Hematopoietic multipotent progenitor cell treated with erythropoietin and hydrocortisone succinate and interleukin-3 and kit ligand, for 15 days (in vitro differentiated cells): Measurements from ENCODE around the gene MUSK.
"Not testable (repeated sequence)": the region's sequence is repeated elsewhere in the genome, so short reads cannot be mapped to it uniquely, and the experiment has no call there.

Experiments used
- DNase-seq: peaks from one replicate; pipeline ENCODE4 v3.0.0-alpha.2; 2015; ENCODE audit warnings: low spot score

Gene MUSK

DNA sequence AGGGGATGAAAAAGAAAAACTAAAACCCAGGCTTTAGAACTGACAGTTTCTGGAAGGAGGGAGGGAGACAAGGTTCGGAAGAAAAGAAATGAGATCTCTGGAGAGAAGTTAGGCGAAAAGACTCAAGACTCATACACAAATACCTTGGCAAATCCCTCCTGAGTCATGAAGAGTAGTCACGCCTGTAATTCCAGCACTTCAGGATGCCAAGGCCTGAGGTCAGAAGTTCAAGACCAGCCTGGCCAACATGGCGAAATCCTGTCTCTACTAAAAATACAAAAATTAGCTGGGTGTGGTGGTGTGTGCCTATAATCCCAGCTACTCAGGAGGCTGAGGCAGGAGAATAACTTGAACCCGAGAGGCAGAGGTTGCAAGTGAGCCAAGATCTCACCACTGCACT lies 27.3 kb downstream of the MUSK start:
- not testable (repeated sequence) for DNase-seq

DNA sequence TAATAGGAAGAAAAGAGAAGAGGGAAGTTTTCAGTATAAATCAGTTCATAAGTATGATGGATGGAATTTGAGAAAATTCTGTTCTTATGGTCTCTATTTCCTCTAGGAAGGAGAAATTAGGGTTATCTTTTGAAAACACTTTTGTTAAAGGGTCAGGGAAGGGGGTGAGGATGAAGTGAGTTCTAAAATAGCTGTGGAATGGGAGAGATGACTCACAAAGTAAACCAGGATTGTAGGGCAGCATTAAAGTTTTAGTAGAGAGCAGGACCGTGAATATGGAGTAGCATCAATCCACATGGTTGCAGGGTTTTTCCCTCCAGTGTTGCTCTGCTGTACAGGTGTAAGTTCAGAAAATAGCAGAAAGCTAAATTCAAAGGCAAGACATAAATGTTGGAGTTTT lies 32.4 kb downstream of the MUSK start:
- DNase-seq, result no peak

DNA sequence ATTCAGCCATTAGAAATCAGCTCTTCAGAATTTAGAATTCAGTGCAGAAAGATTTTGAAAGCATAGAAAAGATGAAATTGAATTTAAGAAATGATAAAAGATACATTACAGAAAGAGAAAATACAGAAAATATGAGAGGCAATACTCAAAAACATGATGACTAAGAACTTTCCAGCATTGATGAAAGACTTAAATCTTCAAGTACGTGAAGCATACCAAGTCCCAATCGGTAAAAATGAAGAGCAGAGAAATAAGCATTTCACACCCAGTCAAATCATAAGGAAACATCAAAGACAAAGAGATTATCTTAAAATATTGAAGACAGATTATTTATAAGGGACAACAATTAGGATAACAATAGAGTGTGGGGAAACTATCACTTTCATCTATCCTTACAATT lies 35.1 kb downstream of the MUSK start:
- DNase-seq, result no peak

DNA sequence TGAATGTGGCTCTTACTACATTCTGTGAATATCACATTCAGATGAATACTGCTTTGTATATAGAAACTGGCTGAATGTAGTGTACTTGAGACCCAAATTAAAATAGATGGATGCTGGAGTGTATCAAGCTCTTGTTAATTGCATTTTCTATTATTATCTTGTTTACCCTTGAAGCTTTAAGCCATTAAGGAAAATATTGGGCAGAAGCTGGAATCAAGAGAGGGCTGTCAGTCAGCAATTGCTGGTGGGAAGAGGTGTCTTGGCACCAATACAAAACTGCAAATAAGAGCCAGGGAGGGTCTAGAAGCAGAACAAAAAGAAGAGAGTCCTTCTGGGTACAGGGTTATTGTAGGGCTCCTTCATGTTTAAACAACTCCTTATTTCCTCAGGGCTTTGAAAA lies 38.8 kb downstream of the MUSK start:
- no peak for DNase-seq

DNA sequence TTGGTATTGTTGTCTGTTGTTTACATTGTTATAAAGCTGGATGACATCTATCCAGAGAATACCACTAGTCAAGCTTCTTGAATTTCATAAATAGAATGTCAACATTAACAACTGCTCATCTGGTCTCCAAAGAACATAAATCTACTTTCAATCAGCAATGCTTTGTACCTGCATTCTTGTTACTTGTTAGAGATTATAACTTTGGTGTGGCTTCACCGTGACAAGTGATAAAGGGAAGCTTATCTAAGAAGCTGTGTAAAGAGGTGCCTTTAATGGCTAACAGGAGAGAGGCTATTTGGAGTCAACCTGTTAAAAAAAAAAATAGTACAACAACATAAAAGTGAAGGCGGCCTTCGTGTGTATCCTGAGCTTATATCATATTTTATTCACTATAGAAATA lies 41.8 kb downstream of the MUSK start:
- DNase-seq, result no peak

DNA sequence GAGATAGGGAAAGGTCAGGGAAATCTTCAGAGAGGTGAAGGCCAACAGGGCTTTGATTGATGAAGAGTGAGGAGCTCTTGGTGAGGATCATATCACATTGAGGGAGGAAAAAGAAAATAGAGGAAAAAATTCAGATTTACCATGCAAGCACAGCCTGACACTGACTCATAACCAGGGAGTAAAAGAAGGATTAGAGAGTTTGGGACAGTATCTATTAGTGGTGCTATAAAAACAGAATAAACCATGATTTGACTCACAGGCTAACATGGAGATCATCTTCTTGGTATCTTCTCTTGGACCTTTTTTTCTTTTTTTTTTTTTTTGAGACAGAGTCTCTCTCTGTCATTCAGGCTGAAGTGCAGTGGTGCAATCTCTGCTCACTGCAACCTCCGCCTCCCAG lies 44.4 kb downstream of the MUSK start:
- DNase-seq, result no peak

DNA sequence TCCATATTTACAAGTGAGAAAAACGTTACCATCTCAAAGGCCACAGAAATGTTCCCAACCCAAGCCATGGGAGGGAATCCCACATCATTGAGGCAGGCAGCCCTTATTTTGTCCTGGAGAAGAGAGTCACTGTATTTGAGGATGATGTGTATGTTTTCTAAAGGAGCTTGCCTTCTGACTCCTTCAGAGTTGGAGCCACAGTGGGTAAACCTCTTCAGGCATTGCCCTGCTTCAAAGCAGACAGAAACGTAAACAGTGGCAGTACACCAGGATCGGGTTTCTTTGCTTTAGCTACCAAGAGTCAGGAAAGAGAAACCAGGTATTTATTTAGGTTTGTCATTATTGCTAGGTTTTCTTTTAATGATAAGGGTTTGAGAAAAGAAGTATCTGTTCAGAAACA lies 45.7 kb downstream of the MUSK start:
- no peak for DNase-seq

DNA sequence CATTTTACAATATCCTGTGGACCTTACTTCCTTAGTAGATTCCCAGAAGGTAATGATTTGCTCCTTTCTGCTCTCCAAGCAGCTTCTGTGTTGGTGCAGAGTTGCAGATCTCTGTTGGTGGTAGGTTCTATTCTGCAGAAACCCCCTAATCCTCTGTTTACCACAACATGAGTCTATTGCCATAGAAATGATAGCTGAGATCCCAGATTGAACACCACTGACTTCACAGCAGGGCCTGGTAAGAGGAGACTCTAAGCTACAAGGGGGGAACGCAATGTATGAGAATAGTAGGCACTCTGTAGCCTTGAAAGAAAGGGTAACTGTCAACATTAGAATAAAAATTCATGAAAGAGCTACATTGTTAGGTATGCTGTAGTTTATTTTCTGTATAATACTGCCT lies 59.5 kb downstream of the MUSK start:
- no peak for DNase-seq

DNA sequence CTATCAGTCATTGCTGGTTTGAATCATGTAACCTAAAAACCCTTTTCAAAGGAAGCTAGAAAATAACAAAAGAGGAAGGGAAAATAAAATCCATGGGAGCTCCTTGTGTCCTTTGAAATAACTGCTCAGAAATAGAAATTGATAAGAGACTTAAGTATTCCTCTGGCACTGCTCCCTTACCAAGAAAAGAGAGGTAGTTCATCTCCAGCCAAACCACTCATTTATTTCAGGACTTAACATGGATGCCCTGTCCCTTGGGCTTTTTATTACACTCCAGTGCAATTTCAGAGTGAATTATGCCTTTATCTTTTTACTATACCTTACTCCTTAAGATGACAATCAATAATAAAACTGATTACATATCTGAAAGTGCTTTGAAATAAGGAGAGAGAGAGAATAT lies 61.0 kb downstream of the MUSK start:
- DNase-seq, result no peak

DNA sequence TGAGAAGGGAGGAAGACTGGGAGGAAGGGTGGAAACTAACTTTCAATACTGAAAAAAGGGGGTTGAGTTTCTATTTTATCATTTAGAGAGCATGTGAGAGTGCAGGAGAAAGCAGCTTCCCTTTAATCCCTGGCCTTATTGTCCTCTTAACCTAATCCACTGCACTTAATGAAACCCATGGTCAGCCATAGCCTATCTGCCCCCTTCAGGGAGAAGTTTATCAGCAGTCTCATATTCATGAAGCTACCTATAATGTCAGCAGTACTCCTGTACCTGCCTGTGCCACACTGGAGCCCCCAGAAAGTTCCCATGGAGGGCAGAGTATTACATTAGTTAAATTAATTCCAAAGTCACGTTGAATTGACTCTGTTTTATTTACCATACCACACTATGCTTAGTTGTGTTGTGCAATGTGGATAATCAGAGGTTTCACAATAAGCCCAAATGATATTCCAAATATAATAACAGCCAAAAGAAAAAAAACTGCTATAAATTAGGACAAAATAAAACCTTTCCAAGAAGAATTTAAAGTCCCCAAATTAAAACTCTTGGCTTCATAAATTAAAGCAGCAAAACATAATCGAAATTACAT lies 62.9 kb downstream of the MUSK start:
- DNase-seq, result no peak

DNA sequence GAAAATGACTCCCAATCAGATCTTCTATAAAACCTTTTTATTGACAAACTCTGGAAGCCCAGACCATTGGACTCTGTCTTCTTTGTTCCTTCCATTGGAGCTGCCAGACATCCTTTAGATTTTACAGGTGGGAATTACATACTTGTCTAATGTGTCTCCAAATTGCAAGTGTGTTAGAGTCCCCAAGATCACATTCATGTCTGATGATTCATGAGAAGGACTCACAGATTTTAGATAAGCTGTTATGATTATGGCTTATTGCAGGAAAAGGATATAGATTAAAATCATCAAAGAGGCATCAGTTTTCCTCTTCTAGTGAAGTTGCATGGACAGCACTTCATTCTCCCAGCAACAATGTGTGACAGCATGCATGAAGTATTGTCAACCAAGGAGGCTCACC lies 70.4 kb downstream of the MUSK start:
- DNase-seq, result no peak

DNA sequence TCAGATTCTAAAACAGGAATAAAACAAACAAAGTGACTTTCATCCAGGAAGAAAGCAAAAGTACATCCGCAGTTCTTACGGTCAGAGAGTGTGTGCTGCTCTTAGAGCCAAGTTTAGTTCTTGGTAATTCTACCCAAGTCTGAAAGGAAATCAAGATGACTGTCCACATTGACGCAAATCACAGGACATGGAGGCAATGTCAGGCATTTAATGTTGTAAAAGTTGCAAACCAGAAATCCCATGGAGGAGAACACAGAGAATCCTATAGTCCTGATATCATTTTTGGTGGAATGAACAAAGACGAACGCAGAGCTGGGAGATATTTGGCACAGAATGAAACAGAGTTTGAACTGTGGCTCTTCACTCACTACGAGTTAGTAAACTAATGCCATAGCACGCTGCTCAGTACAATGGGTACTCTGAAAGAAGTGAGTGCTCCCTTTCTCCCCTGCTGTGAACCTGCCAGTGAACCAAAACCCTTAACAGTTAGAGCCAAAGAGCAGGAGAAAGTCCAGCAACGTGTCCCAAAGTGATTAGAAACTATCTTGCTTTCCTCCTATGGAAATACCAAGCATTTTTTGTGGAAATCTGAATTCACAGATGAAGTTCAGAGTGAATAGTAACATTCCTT lies 74.3 kb downstream of the MUSK start:
- DNase-seq, result no peak

DNA sequence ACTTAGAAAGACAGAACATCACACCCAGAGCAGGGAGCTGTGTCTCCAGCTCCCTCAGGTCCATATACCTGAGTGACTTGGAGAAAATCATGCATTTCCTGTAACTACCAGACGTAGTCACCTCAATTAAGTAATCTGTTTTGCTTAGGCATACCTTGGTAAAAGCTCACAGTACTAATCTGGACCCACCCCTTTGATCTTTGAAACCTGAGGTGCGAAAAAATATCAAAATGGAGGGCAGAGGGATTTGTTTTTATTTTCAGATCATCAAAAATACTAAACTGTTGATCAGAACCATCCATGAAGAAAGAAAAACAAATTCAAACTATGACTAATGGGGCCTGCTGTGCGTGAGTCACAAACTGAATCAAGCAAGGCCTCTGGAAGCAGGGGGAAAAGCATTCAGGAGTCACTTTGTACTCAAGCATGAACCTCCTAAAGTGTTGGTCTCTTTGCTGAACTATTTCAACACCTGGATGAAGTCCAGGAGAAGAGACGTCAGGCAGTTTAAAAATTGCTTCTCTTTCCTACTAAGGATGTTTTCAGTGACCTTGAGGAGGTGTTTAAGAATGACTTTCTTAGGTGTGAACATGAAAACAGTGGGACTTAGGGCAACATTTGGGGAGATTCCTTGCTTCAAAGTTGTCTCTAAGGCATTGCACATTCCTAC lies 76.3 kb downstream of the MUSK start:
- DNase-seq, result no peak

DNA sequence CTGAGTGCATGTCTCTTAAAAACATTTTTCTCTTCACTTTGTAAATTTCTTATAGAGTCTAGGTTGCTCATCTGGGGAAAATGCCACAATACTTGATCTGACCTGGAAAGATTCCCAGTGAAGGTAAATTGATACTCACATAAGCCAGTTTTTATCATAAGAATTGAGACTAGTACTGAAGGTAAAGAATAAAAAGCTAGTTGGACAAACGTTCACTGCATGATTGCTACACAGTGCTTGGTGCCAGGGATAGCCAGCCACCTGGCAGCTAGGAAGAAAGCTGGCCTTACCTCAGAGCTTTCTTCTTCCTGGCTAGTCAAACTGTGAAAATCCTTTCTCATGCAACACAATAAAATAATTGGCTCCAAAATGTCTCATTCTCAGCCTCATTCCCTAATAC lies 77.1 kb downstream of the MUSK start:
- no peak for DNase-seq

DNA sequence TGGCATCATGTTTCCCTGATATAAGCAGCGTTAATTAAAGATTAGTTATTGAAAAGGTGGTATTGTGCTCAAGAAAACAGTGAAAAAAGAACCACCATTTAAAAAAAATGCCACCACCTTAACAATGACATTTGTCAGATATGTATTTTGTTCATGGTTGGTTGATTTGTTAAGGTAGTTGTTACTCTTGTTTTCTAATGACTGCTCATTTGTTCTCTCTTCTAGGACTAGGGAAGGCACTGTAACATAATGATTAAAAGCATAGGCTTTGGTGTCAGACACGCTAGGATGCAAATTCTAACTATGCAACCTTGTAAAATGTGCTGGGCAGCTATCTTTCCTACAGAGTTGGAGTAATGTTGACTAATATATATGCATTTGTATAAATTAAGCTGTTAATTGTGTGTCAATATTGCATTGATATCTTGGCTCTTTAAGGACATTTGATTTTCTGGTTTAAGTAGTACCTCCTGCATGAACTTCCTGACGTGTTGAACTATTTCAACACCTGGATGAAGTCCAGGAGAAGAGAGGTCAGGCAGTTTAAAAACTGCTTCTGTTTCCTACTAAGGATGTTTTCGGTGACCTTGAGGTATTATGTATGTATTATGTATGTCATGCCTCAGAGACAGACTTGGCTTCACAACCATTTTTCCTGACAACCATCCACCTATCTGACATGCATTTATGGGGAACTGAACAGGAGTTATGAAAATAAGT lies 77.8 kb downstream of the MUSK start:
- no peak for DNase-seq

DNA sequence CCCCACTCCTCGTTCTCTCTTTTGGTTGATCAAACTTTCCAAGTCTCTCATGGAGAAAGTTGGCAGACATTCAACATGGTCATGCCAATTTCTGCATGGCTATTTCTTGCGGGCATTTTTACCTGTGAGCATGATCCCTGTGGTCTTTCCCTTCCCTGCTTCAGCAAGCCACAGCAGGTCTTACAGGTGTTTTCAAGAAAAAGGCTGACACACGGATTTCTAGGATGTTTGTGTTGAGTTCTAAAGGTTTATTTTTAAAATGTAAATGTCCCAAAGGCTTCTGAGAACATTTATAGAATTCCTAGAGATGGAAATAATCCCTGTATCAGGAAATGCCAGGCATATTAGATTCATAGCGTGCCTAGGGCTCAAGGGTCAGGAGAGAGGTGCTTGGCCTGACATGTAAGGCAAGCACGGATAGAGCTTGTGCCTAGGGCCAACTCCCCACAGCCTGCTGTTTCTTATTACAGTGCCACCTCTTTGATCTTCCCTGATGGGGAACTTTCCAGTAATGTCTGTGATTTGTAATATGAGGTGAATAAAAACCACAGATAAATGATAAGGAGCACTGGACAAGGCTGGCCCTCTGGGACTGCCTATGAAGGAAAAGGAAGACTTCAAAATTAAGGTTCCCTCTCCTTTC lies 79.8 kb downstream of the MUSK start:
- no peak for DNase-seq

DNA sequence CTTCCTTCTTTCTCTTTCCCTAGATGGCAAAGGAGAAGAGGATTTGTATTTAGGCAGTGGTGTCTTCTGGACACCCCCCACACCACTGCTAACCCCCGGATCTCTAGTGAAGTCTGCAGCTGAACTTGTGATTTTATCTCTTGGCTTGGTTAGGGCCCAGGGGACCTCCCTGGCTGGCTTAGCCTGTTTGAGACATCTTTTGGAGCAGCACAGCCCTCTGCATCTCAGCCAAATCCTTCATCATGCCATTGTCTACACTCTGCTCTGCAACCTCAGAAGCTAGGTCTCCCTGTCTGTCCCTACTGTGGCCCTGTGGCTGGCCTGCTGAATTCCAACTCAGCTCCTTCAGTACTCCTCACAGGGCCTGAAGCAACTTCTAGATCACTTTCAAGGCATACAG lies 81.7 kb downstream of the MUSK start:
- DNase-seq, result no peak

DNA sequence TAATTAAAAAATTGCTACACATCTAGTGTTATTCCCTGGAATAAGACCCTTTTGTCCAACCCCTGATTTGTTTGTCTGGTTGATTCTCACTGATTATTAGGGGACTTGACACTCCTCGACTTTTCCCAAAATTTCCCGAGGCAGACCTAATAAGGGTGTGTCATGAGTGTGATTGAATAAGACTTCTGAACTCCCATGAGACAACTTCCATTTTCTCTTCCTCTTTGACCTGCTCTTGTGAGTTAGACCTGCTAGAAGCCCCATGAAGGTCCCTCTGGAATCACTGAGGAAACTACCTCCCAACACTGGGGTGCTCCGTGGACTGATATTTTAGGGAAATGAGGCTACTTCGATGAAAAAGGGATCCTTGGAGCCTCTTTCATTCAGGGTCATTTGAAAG lies 83.4 kb downstream of the MUSK start:
- DNase-seq, result no peak

DNA sequence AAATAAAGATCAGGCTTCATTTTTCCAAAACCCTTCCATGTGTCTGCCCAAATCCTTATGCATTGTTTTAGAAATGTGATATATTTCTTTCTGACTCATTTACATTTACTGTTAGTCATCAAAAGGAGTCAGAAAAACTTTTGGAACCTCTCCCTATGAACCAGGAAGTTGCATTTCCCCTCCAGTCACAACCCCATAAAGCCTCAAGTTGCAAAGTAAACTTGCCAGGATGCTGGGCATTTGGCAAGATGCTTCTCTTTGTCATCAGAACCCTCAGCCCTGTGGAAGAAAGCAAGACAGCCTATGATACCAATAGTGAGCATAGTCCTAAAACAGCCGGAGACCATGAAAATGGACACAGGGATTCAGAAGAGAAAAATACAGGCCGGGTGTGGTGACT lies 84.2 kb downstream of the MUSK start:
- DNase-seq, result no peak

DNA sequence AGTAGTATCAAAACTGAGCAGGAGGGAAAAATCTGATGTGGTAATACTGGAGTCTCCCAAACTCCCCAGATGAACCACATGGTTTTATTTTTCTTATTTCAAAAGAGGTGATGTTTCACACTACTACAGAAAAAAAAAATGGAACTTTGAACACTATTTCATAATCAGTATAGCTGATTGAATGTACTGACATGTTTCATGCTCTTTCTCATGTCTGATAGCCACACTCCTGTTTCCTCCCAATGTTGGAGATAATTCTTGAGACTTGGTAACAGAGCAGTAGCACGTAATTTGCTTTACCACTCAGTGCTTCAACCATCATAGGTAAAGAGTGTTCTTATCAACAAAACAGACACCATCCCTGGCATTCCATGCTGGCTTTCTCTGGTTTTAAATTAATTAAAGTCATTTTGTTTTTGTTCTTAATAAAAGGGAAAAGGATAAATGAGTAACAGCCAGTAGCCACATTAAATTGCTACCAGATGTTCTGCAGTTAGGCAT lies 85.2 kb downstream of the MUSK start:
- DNase-seq, result no peak

DNA sequence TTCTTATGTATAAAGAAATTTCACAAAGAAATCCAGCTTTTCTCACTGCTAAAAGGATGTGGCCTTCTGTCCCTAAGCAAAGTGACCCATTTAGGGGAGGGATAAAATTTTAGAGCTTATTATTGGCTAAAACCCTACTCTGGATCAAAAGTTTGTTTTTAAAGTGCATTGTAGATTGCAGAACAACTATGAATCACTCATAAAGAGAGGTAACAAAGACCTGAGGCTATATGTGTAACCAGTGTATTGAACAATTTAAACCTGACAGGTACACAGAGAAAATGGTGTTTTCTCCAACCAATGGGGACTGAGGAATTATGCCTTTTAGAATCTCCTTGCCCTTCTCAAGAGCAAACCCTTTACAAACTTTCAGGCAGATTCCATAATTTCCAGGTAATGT lies 86.6 kb downstream of the MUSK start:
- no peak for DNase-seq

DNA sequence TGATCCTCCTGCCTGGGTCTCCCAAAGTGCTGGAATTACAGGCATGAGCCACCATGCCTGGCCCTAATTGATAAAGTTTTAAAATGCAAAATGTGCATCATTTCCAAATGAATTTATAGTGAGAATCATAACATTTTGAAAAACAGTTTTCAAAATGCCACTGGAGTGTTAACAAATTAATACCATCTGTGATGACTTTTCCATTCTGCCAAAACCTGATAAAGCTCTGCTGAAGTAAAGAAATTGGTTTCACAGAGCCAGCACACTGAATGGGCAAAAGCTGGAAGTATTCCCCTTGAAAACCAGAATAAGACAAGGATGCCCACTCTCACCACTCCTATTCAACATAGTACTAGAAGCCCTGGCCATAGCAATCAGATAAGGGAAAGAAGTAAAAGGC lies 89.6 kb downstream of the MUSK start:
- no peak for DNase-seq

DNA sequence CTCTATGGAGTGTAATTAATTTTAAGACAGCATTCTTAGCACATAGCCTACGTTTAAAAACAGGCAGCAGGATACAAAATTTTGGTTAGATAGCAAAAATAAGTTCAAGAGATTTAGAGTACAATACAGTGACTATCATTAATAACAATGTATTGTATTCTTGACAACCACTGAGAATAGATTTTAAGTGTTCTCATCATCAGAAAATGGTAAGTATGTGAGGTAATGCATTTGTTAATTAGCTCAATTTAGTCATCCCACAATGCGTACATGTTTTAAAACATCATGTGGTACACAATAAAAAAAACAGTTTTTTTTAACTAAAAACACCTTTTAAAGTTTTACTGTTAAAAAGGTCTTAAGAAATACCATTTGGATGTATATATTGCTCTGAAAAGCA lies 94.2 kb downstream of the MUSK start:
- DNase-seq, result no peak
